Natural killer cell (primary cell): ENCODE measurements around the gene CYTH1. TPM values are rescaled to one million over a fixed set of nuclear protein-coding genes. Genes with fewer than 3 reads are reported as not detected.

Experiments
- ATAC-seq, 3 donors: fragments of 150-1000 bp in 2 of 3; fragments of 200-7000 bp in 1 of 3; cut with Tn5 transposase; 1 replicate in 1 of 3; 2 replicates in 2 of 3; pipeline ENCODE4 v1.10.0; 2021; ENCODE audit warnings: mild to moderate bottlenecking in 2 of 3, moderate library complexity in 2 of 3
- DNase-seq, 2 donors: peaks; one replicate each; pipeline versions ENCODE4 v3.0.0 to v3.0.0-alpha.2; 2013 to 2021; ENCODE audit warnings: mixed read lengths in 1 of 2
- H3K27ac ChIP-seq: one replicate; pipeline ENCODE4 v1.5.1; 2013; ENCODE audit warnings: mild to moderate bottlenecking, low read length
- H3K27me3 ChIP-seq: one replicate; pipeline ENCODE4 v1.6.1; 2013; ENCODE audit warnings: low read length; ENCODE audit not compliant: control insufficient read depth, insufficient read depth
- H3K36me3 ChIP-seq: one replicate; pipeline ENCODE4 v1.6.1; 2013; ENCODE audit warnings: low read length; ENCODE audit not compliant: control insufficient read depth, insufficient read depth
- H3K4me1 ChIP-seq: one replicate; pipeline ENCODE4 v1.6.1; 2013; ENCODE audit warnings: low read length; ENCODE audit not compliant: control insufficient read depth, insufficient read depth
- H3K4me3 ChIP-seq: one replicate; pipeline ENCODE4 v1.5.1; 2013; ENCODE audit warnings: low read length
- H3K9me3 ChIP-seq: one replicate; pipeline ENCODE4 v1.6.1; 2013; ENCODE audit warnings: low read length; ENCODE audit not compliant: control insufficient read depth, insufficient read depth
- H3K27ac Mint-ChIP-seq, 2 donors: one replicate each; pipeline ENCODE4 v1.8.0; 2022; ENCODE audit warnings: mild to moderate bottlenecking in 2 of 2, mixed read lengths in 2 of 2, moderate library complexity in 1 of 2
- H3K27me3 Mint-ChIP-seq, 2 donors: one replicate each; pipeline ENCODE4 v1.8.0; 2022; ENCODE audit warnings: low read depth in 2 of 2, mixed read lengths in 2 of 2
- H3K36me3 Mint-ChIP-seq: one replicate; pipeline ENCODE4 v1.8.0; 2022; ENCODE audit warnings: mixed read lengths
- H3K4me1 Mint-ChIP-seq, 2 donors: one replicate each; pipeline ENCODE4 v1.8.0; 2022; ENCODE audit warnings: mixed read lengths in 2 of 2
- H3K4me3 Mint-ChIP-seq: one replicate; pipeline ENCODE4 v1.8.0; 2022; ENCODE audit warnings: mild to moderate bottlenecking, moderate library complexity, mixed read lengths
- H3K9me3 Mint-ChIP-seq, 2 donors: one replicate each; pipeline ENCODE4 v1.8.0; 2022; ENCODE audit warnings: mixed read lengths in 2 of 2
- WGBS: methylation state at CpG from one replicate; pipeline ENCODE4 v1.1.7; 2013; ENCODE audit warnings: missing lambda C conversion rate; ENCODE audit not compliant: insufficient coverage; 5-methylcytosine and 5-hydroxymethylcytosine counted together
- intact Hi-C: fragments of 100-400 bp; cut with micrococcal nuclease; formaldehyde crosslinking; loops from one replicate; pipeline ENCODE4 v1.14.2; 2022
- total RNA-seq, 4 donors: library from RNA; stranded (reverse); fragments of 120-200 nt in 1 of 4; gene quantifications; one replicate each; pipeline versions ENCODE4 v1.2.3 to v1.2.4, GENCODE V29; 2013 to 2022
- TF ChIP-seq, protein P1 (sequence below): fragments of 200-600 bp; IDR thresholded peaks from one replicate; pipeline ENCODE4 v1.8.0; 2022; ENCODE audit warnings: antibody characterized with exemption

CYTH1 gene
- total RNA-seq, 3 donors from 2014 or later (not counting 1 experiment from before 2014, with no cell fraction given), result 437 to 514 (median 457) TPM

- DNase-seq (no peak), ATAC-seq (no peak)
- H3K36me3 ChIP-seq, result no peaks in the 10 kb centered on the region
- no peak overlapping the region for H3K4me3 ChIP-seq
- H3K4me3 Mint-ChIP-seq, result no peak overlapping the region
- peaks cover 0 to 4% of the 10 kb centered on the region in 2 donors for H3K4me1 Mint-ChIP-seq
- H3K4me1 ChIP-seq, result no peaks in the 10 kb centered on the region
- WGBS, result 79% methylated on average over 5 of the region's 5 CpGs
- intact Hi-C loops, result no loop called here
- H3K9me3 Mint-ChIP-seq, result no peaks in the 10 kb centered on the region
- no peaks in the 10 kb centered on the region for H3K27me3 ChIP-seq
- no peak overlapping the region for H3K27ac ChIP-seq
- H3K27me3 Mint-ChIP-seq, result peaks cover 0 to 3% of the 10 kb centered on the region in 2 donors
- TF ChIP-seq, protein P1, sequence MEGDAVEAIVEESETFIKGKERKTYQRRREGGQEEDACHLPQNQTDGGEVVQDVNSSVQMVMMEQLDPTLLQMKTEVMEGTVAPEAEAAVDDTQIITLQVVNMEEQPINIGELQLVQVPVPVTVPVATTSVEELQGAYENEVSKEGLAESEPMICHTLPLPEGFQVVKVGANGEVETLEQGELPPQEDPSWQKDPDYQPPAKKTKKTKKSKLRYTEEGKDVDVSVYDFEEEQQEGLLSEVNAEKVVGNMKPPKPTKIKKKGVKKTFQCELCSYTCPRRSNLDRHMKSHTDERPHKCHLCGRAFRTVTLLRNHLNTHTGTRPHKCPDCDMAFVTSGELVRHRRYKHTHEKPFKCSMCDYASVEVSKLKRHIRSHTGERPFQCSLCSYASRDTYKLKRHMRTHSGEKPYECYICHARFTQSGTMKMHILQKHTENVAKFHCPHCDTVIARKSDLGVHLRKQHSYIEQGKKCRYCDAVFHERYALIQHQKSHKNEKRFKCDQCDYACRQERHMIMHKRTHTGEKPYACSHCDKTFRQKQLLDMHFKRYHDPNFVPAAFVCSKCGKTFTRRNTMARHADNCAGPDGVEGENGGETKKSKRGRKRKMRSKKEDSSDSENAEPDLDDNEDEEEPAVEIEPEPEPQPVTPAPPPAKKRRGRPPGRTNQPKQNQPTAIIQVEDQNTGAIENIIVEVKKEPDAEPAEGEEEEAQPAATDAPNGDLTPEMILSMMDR, result no peak
- H3K36me3 Mint-ChIP-seq, result no peaks in the 10 kb centered on the region
- H3K27ac Mint-ChIP-seq, result no peak overlapping the region
- no peaks in the 10 kb centered on the region for H3K9me3 ChIP-seq
Observed at GRCh38 chr17:78653382-78653781, 128.7 kb downstream of the CYTH1 start.

GRCh38 chr17:78652913-78653312 lies 129.2 kb downstream of the CYTH1 start:
- Histone ChIP-seq H3K4me3 (no peak overlapping the region), H3K9me3 (peaks cover 4% of the 10 kb centered on the region), H3K4me1 (no peaks in the 10 kb centered on the region), H3K36me3 (no peaks in the 10 kb centered on the region), H3K27ac (no peak overlapping the region), H3K27me3 (no peaks in the 10 kb centered on the region)
- Mint-ChIP-seq H3K4me3 (no peak overlapping the region), H3K9me3 (no peaks in the 10 kb centered on the region), H3K36me3 (no peaks in the 10 kb centered on the region), H3K27me3 (peaks cover 0 to 3% of the 10 kb centered on the region in 2 donors), H3K4me1 (peaks cover 0 to 4% of the 10 kb centered on the region in 2 donors), H3K27ac (no peak overlapping the region)
- intact Hi-C loops, result no loop called here
- TF ChIP-seq, protein P1, result no peak
- no peak for ATAC-seq
- no peak for DNase-seq
- 85% methylated on average over 10 of the region's 11 CpGs for WGBS

DNA sequence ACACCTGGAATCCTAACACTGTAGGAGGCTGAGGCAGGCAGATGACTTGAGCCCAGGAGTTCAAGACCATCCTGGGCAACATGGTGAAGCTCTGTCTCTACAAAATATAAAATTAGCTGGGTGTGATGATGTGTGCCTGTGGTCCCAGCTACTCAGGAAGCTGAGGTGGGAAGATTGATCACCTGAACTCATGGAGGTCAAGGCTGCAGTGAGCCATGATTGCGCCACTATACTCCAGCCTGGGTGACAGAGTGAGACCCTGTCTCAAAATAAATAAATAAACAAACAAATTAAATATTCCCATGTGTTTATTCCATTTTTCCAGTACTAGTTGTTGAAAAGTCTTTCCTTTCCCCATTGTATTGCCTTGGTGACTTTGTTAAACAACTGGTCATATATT lies 130.0 kb downstream of the CYTH1 start:
- Mint-ChIP-seq H3K9me3 (no peaks in the 10 kb centered on the region), H3K27me3 (peaks cover 0 to 3% of the 10 kb centered on the region in 2 donors), H3K27ac (no peak overlapping the region), H3K4me3 (no peak overlapping the region), H3K36me3 (no peaks in the 10 kb centered on the region), H3K4me1 (peaks cover 0 to 4% of the 10 kb centered on the region in 2 donors)
- Histone ChIP-seq H3K36me3 (no peaks in the 10 kb centered on the region), H3K4me1 (no peaks in the 10 kb centered on the region), H3K9me3 (peaks cover 5% of the 10 kb centered on the region), H3K27me3 (no peaks in the 10 kb centered on the region), H3K27ac (no peak overlapping the region), H3K4me3 (no peak overlapping the region)
- 100% methylated on average over 1 of the region's 1 CpG for WGBS
- DNase-seq (no peak), ATAC-seq (no peak)
- intact Hi-C loops, result no loop called here
- TF ChIP-seq, protein P1, result no peak

DNA sequence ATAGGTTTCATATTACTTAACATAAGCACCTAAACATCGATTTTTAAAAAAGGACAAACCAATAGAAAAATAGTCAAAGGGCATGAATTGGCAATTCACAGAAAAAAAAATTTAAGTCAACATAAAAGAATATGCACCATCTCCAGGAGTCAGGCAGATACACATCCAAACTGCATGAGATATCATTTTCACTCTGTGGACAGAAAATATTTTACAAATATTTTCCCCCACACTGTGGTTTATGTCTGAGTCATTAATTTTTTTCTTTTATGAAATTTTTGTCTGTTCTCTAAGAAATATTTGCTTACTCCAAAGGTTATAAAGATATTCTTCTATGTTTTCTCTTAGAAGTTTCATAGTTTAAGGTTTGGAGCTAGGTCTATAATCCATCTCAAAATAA lies 130.5 kb downstream of the CYTH1 start:
- no peak overlapping the region for H3K4me3 Mint-ChIP-seq
- Histone ChIP-seq H3K4me1 (no peaks in the 10 kb centered on the region), H3K36me3 (no peaks in the 10 kb centered on the region), H3K4me3 (no peak overlapping the region), H3K9me3 (peaks cover 5% of the 10 kb centered on the region), H3K27me3 (no peaks in the 10 kb centered on the region), H3K27ac (no peak overlapping the region)
- no peaks in the 10 kb centered on the region for H3K36me3 Mint-ChIP-seq
- TF ChIP-seq, protein P1, result no peak
- no CpG with 5 or more reads among the region's 1 CpG for WGBS
- H3K4me1 Mint-ChIP-seq, result peaks cover 0 to 2% of the 10 kb centered on the region in 2 donors
- DNase-seq (no peak), ATAC-seq (no peak)
- no peaks in the 10 kb centered on the region for H3K9me3 Mint-ChIP-seq
- intact Hi-C loops, result no loop called here
- H3K27me3 Mint-ChIP-seq, result peaks cover 0 to 3% of the 10 kb centered on the region in 2 donors
- H3K27ac Mint-ChIP-seq, result no peak overlapping the region
